ENCODE measurements around the gene IGSF23.
"Not testable (repeated sequence)": the region's sequence is repeated elsewhere in the genome, so short reads cannot be mapped to it uniquely, and the experiment has no call there.

The IGSF23 gene

DNA sequence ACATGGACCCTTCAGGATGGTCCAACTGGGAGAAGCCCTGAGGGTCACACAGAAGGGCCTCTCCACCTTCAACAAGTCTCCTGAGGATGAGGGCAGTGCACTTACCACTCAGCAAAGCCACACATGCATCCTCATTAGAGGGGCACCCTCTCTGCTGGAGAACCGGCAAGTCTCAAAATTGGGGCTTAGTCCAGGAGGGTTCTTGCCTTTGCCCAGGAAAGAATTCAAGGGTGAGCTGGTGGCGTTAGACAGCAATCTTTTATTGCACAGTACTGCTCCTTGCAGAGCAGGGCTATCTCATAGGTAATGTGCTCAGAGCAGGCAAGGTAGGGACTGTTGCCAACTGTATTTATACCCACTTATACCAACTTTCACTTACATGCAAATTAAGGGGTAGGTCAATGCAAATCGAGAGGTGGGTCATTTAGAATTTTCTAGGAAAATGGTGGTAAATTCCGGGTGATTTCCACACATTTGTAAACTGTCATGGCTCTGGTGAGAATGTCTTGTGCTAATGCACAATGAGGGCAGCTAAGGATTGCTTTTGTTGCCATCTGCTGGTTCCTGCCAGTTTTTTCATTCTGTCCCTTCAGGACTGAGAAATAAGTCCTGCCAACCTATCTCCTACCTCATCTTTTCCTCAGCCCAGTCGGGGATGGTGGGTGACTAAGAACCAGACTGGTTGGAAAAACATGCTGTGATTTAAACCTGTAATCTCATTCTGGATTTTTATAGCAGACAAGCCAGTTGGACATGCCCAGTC lies 27.8 kb upstream of the IGSF23 start:
- H3K4me3 ChIP-seq (ENCODE audit: low read length) = no peak overlapping the region
- DNase-seq (ENCODE audit: low read depth, low spot score) = no peak

DNA sequence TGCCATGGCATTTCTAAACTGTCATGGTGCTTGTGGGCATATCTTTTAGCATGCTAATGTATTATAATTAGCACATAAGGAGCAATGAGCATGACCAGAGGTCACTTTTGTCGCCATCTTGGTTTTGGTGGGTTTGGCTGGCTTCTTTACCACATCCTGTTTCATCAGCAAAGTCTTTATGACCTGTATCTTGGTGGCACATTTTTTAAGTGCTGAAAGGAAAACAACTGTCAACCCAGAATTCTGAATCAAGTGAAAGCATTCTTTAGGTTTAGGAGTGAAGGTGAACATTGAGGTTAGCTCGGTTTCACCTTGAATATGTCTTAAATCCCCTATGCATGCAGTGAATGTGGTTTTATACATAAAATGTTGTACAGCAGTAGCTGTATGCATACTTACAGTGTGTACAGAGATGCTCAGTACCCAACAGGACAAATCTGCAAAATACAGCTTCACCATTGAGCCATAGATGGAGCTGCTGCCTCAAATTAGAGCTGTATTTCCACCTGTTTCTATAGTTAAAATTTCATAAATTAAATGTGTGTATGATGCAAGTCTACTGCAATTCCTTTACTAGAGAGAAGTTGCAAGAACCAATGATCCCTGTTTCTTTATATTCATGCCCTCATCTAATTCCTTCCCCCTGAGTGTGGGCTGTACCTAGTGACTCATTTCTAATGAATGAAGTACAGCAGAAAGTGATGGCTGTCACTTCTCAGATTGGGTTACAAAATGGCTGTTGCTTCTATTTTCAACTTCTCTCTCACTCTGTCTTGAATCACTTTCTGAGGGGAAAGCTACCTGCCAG lies 25.2 kb upstream of the IGSF23 start:
- DNase-seq (ENCODE audit: low read depth, low spot score) = no peak
- no peak overlapping the region for H3K4me3 ChIP-seq (ENCODE audit: low read length)

DNA sequence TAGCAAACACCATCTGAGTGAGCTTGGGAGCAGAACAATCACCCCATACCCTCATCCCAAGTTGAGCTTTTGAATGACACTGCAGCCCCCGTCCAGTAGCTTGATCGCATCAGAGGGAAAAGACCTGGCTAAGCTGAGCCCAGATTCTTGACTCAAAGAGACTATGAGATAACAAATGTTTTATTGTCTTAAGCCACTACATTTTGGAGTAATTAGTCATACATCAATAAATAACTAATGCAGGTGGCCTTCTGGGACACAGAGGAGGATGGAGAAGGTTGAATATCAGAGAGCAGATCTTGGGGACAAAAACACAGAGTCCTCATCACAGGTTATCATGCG lies 24.6 kb upstream of the IGSF23 start:
- no peak for DNase-seq (ENCODE audit: low read depth, low spot score)
- no peak overlapping the region for H3K4me3 ChIP-seq (ENCODE audit: low read length)

DNA sequence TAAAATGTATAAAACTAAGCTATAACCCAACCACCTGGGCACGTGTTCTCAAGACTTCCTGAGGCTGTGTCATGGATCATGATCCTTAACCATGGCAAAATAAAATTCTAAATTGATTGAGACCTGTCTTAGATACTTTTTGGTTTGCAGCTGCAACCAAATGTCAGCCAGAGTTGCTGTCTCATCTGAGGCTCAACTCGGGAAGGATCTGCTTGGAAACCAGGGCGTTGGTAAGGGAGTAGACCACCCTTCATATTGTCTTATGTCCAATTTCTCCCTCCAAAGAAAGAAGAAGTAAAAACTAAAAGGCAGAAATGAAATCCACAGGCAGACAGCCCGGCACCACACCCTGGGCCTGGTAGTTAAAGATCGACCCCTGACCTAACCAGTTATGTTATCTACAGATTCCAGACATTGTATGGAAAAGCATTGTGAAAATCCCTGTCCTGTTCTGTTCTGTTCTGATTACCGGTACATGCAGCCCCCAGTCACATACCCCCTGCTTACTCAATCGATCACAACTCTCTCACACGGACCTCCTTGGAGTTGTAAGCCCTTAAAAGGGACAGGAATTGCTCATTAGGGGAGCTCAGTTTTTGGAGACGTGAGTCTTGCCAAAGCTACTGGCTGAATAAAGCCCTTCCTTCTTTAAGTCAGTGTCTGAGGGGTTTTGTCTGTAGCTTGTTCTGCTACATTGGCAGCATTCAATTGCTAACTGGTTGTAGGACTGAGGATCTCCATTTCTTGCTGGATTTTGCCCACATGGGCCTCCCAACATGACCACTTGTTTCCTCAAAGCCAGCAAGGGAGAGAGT lies 22.9 kb upstream of the IGSF23 start:
- no peak overlapping the region for H3K4me3 ChIP-seq (ENCODE audit: low read length)

DNA sequence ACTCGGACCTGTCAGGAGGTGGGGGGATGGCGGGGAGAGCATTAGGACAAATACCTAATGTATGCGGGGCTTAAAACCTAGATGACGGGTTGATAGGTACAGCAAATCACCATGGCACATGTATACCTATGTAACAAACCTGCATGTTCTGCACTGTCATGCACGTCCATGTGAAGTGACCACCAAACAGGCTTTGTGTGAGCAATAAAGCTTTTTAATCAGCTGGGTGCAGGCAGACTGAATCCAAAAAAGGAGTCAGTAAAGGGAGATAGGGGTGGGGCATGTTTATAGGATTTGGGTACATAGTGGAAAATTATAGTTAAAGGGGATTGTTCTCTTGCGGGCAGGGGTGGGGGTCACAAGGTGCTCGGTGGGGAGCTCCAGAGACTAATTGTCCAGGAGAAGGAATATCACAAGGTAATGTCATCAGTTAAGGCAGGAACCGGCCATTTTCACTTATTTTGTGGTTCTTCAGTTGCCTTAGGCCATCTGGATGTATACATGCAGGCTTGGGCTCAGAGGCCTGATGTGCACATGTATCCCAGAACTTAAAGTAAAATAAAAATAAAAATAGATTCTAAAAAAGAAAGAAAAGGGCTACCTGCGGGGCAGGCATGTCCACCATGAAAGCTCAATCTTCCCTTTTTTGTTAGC lies 21.9 kb upstream of the IGSF23 start:
- DNase-seq (ENCODE audit: low read depth, low spot score); H3K4me3 ChIP-seq (ENCODE audit: low read length): not testable (repeated sequence)

More for the DNA sequence above, 22.9 kb upstream of the IGSF23 start:
- DNase-seq (ENCODE audit: low read depth, low spot score) = no peak

DNA sequence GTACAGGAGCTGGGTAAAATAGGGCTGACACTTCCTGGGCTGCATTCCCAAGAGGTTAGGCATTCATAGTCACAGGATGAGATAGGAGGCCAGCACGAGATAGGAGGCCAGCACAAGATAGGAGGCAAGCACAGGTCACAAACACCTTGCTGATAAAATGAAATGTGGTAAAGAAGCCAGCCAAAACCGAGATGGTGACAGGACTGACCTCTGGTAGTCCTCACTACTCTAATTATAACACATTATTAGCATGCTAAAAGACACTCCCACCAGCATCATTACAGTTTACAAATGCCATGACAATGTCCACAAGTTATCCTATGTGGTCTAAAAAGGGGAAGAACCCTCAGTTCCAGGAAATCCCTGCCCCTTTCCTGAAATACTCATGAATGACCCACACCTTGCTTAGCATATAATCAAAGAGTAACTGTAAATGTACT lies 20.9 kb upstream of the IGSF23 start:
- DNase-seq (ENCODE audit: low read depth, low spot score) = no peak
- no peak overlapping the region for H3K4me3 ChIP-seq (ENCODE audit: low read length)

DNA sequence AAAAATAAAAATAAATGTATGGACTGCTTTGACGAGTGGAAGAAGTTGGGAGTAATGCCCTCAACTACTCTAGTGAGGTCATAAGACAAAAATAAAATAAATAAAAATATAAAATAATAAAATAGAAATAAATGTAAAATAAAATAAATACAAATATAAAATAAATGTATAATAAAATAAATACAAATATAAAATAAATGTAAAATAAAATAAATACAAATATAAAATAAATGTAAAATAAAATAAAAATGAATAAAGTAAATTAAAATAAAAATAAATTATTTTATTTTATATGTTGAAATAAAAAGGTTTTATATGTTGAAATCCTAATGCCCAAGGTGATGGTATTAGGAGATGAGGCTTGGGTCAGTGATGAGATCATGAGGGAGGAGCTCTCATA lies 20.1 kb upstream of the IGSF23 start:
- H3K4me3 ChIP-seq (ENCODE audit: low read length) = no peak overlapping the region
- no peak for DNase-seq (ENCODE audit: low read depth, low spot score)

DNA sequence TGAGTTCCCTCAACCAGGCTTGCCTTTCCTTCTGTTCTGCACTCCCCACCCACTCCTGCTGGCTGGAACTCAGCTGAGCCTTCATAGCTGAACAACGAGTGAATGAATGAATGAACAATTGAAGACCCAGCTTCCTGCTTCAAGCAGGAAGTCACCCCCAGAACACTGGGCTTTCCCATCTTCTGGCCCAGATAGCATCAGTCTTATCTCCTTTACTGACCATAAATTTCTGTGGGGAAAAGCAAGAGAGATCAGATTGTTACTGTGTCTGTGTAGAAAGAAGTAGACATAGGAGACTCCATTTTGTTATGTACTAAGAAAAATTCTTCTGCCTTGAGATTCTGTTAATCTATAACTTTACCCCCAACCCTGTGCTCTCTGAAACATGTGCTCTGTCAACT lies 19.5 kb upstream of the IGSF23 start:
- H3K4me3 ChIP-seq (ENCODE audit: low read length); DNase-seq (ENCODE audit: low read depth, low spot score): not testable (repeated sequence)

DNA sequence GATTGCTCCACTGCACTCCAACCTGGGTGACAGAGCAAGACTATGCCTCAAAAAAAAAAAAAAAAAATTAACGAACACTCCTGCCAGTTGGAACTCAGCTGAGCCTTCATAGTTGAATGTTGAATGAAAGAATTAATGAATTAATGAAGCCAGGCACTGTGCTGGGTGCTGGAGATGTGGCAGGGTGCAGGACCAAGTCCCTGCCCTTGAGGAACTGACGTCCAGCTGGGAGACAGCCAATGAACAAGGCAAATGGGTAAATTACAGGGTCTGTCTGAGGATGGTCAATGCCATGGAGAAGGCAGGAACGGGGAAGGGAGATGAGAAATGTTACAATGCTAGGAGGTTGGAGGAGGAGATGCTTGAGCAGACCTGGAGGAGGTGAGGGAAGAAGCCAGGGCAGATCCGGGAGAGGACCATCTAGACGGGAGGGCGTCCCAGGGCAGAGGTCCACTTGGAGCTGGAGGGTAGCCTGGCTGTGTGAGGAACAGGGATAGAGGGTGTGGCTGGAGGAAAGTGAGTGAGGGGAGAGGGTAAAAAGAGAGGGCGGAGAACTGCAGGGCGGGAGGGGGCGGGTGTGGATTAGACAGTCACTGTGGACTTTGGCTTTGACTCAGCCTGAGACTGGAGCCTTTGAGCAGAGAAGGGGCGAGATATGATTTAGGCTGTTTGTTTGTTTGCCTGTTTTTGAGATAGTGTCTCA lies 16.8 kb upstream of the IGSF23 start:
- DNase-seq (ENCODE audit: low read depth, low spot score) = no peak
- no peak overlapping the region for H3K4me3 ChIP-seq (ENCODE audit: low read length)

DNA sequence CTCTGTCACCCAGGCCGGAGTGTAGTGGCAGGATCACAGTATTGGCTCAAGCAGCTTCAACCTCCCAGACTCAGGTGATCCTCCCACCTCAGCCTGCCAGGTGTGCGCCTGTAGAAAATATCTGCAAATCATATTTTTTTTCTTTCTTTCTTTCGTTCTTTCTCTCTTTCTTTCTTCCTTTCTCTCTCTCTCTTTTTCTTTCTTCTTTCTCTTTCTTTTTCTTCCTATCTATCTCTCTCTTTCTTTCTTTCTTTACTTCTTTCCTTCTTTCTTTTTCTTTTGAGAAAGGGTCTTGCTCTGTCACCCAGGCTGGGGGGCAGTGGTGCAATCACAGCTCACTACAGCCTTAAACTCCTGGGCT lies 16.3 kb upstream of the IGSF23 start:
- DNase-seq (ENCODE audit: low read depth, low spot score) = no peak
- H3K4me3 ChIP-seq (ENCODE audit: low read length) = no peak overlapping the region

DNA sequence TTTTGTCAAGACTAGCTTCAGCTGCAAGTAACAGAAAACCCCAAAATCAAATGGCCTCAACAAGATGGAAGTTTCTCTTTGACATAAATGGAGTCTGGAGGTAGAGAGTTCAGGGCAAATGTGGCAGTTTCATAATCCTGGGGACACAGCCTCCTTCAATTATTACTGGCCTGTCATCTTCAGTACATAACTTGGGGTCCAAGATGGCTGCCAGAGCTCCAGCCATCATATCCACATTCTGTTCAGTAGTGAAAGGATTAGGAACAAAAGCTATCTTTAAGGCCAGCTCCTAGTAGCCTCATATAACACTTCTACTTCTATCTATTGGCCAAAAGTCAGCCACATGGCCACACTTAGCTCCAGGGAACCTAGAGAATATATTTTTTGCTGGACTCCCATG lies 15.0 kb upstream of the IGSF23 start:
- H3K4me3 ChIP-seq (ENCODE audit: low read length) = no peak overlapping the region
- DNase-seq (ENCODE audit: low read depth, low spot score) = no peak

DNA sequence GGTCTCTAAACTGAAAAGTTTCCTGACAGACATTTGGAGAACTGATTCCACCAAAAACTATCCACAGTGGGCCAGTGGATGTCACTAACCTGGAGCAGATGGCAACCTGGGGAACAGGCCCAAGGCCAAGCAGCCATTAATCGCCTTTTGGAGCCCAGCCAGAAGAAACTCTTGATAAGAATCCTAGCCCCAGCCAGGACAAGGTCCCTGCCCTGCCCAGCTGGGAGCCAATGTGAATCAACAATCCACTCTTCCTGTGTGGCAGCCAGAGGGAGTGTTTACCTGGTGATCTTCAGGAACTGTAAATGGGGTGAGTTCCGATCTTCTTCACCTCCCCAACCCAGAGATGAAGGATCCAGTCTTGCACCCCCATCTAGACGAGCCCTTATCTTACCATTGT lies 14.5 kb upstream of the IGSF23 start:
- DNase-seq (ENCODE audit: low read depth, low spot score) = no peak

DNA sequence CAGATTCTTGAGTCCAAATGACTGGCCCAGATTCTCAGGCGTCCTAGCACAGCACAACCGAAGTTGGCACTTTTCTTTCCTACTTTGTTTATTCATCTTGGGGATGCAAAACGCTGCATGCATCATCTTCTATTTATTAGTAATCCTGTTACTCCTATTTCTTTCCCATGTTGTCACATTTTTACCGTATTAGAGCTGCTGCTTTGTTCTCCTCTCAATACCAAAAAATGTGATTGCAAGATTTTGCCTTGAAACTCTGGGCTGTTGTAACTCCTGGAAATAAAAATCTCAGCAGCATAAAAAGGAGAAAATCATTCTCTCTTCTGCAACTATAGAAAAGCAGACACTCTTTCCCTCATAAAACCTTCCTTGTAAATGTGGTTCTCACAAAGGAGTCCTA lies 12.9 kb upstream of the IGSF23 start:
- H3K4me3 ChIP-seq (ENCODE audit: low read length) = no peak overlapping the region
- DNase-seq (ENCODE audit: low read depth, low spot score) = no peak

More for the DNA sequence above, 14.5 kb upstream of the IGSF23 start:
- no peak overlapping the region for H3K4me3 ChIP-seq (ENCODE audit: low read length)

DNA sequence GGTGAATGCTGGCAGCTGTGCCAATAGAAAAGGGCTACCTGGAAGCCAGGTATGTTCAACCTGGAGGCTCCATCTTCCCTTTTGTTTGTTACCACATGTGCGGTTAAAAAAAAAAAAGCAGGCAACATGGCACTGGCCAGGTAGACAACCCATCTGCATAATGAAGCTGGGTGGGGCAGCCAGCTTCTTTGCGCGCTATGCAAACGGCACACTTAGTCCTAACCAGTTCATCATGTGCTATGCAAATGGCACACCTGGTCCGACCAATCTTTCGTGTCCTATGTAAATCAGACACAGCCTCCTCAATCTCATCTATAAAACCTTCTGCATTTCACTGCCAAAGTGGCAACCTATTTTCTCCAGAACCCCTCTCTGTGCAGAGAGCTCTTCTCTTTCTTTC lies 11.3 kb upstream of the IGSF23 start:
- H3K4me3 ChIP-seq (ENCODE audit: low read length) = no peak overlapping the region
- DNase-seq (ENCODE audit: low read depth, low spot score) = no peak

DNA sequence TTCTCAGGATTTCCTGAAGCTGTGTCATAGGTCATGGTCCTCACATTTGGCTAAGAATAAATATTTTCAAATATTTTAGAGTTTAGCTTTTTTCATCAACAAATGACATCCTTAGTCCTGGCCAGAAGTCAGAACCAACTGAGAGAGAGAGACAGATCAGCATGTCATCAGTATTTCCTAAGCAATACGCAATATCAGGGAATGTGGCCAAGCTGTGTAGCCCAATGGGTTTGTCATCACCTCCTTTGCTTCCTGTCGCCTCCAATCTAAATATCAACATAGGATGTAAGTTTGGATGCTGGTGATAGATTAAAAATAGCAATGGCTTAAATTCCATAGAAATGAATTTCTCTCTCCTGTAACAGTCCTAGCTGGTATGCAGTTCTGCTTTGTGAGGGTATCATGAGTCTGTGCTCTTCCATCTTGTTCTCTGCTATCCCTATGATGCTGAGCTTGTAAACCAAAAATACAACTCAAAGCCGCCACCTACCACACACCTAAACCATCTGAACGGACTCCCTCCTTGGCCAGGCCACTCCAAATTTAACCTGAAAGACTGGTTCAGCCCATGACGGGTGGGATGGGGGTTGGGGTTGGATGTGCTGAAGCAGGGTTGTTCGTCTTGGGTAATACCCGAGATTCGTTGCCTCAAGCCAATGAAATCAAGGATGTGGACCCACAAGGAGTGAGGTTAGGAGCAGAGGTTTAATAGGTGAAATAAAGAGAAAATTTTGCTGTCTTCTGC lies 10.0 kb upstream of the IGSF23 start:
- no peak overlapping the region for H3K4me3 ChIP-seq (ENCODE audit: low read length)
- DNase-seq (ENCODE audit: low read depth, low spot score) = no peak

DNA sequence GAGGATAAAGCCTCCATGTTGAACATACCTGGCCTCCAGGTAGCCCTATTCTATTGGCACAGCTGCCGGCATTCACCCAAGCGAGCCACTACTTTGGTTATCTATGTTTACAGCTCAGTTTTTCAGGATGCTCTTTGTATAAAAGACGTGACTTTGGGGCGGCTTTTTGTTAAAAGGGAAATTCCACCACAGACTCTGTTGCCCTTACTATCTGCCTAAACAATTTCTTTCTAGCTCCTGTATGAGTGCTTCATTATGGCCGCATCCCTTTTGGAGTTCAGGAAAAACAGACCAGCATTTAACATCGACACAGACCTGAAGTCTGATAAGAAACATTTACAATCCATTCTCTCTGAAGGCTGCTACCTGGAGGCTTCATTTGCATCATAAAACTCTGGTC lies 9.1 kb upstream of the IGSF23 start:
- DNase-seq (ENCODE audit: low read depth, low spot score) = no peak
- no peak overlapping the region for H3K4me3 ChIP-seq (ENCODE audit: low read length)

DNA sequence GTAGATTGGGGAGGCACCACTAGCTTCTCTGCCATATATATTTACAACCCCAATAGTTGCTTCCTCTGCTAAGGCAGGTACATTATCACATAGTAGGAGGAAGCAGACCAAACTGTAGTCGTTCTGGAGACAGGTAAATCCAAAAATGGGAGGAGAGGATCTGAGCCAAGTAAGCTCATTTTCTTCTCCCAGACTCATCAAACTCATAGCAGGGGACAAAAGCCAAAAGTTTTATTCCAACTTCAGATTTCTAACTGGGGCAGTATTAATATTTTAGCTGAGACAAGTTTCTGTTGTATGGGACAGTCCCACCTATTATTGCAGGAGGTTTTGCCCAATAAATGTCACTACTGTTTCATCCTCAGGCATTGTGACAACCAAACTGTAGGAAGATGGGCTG lies 7.8 kb upstream of the IGSF23 start:
- DNase-seq (ENCODE audit: low read depth, low spot score) = no peak

DNA sequence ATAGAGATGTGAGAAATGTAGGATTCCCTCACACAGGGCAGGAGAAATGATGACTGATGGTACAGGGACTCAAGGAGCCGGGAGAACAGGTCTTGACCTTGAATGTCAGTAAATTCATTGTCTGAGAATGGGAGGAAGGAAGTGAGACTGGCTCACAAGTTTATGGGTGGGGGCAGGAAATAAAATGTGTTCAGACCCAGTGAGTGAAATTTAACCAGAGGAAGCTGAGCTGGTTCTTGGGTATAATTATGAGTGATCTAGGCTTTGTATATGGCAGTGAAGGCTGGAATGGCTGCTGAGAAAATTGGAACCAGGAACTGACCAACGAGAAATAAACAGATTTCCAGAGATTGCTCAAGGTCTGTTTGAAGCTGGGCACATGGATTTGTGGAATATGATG lies 6.3 kb upstream of the IGSF23 start:
- DNase-seq (ENCODE audit: low read depth, low spot score) = no peak
- no peak overlapping the region for H3K4me3 ChIP-seq (ENCODE audit: low read length)

More for the DNA sequence above, 7.8 kb upstream of the IGSF23 start:
- H3K4me3 ChIP-seq (ENCODE audit: low read length) = no peak overlapping the region
